Activated T-cell treated with anti-CD3 and anti-CD28 coated beads for 24 hours (primary cell): ENCODE results near the gene RIMBP3B.
"Not testable (repeated sequence)": the region's sequence is repeated elsewhere in the genome, so short reads cannot be mapped to it uniquely, and the experiment has no call there.

ENCODE experiments used
- DNase-seq: peaks from one replicate; pipeline ENCODE4 v3.0.0-alpha.2; 2020; ENCODE audit warnings: low read depth

Gene RIMBP3B, protein sequence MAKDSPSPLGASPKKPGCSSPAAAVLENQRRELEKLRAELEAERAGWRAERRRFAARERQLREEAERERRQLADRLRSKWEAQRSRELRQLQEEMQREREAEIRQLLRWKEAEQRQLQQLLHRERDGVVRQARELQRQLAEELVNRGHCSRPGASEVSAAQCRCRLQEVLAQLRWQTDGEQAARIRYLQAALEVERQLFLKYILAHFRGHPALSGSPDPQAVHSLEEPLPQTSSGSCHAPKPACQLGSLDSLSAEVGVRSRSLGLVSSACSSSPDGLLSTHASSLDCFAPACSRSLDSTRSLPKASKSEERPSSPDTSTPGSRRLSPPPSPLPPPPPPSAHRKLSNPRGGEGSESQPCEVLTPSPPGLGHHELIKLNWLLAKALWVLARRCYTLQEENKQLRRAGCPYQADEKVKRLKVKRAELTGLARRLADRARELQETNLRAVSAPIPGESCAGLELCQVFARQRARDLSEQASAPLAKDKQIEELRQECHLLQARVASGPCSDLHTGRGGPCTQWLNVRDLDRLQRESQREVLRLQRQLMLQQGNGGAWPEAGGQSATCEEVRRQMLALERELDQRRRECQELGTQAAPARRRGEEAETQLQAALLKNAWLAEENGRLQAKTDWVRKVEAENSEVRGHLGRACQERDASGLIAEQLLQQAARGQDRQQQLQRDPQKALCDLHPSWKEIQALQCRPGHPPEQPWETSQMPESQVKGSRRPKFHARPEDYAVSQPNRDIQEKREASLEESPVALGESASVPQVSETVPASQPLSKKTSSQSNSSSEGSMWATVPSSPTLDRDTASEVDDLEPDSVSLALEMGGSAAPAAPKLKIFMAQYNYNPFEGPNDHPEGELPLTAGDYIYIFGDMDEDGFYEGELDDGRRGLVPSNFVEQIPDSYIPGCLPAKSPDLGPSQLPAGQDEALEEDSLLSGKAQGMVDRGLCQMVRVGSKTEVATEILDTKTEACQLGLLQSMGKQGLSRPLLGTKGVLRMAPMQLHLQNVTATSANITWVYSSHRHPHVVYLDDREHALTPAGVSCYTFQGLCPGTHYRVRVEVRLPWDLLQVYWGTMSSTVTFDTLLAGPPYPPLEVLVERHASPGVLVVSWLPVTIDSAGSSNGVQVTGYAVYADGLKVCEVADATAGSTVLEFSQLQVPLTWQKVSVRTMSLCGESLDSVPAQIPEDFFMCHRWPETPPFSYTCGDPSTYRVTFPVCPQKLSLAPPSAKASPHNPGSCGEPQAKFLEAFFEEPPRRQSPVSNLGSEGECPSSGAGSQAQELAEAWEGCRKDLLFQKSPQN (N-terminal part only)

DNA sequence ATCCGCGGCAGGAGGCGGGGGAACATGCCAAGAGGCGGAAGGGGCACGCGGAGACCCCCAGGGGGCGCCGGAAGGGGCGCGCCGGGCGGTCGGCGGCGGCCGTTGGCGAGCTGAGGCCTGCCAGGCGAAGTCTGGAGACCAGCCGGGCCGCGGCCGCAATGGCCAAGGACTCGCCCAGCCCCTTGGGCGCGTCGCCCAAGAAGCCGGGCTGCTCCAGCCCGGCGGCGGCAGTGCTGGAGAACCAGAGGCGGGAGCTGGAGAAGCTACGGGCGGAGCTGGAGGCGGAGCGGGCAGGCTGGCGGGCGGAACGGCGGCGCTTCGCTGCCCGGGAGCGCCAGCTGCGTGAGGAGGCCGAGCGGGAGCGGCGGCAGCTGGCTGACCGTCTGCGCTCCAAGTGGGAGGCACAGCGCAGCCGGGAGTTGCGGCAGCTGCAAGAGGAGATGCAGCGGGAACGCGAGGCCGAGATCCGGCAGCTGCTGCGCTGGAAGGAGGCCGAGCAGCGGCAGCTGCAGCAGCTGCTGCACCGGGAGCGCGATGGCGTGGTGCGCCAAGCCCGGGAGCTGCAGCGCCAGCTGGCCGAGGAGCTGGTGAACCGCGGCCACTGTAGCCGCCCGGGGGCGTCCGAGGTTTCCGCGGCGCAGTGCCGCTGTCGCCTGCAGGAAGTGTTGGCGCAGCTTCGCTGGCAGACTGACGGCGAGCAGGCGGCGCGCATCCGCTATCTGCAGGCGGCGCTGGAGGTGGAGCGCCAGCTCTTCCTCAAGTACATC lies at the start of gene RIMBP3B:
Gene RIMBP3B, plus strand, starts transcription at position 51 of the 767 bp plus-strand sequence. Its CDS starts 108 bp downstream, at position 159.
- not testable (repeated sequence) for DNase-seq

DNA sequence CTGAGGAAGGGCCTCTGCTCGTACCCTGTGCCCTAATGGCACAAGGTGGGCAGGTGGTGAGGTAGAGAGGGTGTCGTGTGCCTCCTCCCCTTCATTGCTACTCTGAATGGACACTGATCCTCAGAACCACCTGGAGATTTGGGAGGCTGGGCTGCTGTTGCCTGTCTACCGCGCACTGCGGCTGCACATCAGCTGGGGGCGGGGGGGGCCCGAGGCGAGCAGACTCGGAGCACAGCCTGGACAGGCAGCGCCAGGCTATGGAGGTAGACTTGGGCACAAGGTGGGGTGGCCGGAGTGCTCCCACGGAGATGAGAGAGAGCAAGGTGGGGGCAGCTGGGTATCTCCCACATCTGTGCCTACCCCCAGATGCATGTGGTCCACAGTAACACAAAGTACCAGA lies 26.0 kb upstream of the RIMBP3B start:
- DNase-seq = not testable (repeated sequence)

- not testable (repeated sequence) for DNase-seq
These were observed 23.0 kb upstream of the RIMBP3B start for GRCh38 chr22:21360525-21360924.

DNA sequence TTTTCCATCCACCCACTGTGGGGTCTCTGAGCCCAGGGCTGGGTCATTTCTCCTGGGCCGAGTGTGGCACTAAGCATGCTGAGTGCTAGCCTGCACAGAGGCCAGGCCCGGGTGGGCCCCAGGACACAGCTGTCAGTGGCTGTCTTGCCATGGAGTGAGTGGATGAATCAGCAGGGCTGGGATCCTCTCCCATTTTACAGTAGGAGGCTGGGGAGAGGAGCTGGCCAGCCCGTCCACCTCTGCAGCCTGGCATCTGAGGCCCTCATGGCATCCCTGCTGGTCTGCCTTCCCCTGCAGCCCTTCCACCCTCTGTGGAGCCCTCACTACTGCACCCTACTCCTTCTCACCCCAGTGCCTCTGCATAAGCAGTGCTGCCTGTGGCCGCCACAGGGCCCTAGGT lies 21.1 kb upstream of the RIMBP3B start:
- DNase-seq = not testable (repeated sequence)

DNA sequence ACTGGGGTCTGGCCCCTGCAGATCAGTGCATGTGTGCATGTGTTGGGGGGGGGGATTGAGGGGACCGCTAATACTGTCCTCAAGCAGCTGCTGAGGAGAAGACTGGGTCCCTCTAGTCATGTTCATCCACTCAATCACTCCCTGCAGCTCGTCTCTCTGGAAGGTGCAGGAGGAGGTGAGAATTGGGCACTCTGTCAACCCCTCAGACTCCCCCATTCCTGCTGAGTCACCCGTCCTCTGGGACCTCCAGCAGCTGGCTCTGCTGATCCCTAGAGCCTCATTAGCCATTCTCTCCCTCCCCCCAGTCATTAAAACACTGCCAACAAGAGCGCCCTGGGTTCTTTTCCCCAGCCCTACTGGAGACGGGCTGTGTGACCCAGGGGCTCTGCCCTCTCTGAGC lies 20.5 kb upstream of the RIMBP3B start:
- not testable (repeated sequence) for DNase-seq

GRCh38 chr22:21363803-21364202 lies 19.7 kb upstream of the RIMBP3B start:
- not testable (repeated sequence) for DNase-seq

- not testable (repeated sequence) for DNase-seq
These were observed 19.2 kb upstream of the RIMBP3B start for GRCh38 chr22:21364362-21364761.

DNA sequence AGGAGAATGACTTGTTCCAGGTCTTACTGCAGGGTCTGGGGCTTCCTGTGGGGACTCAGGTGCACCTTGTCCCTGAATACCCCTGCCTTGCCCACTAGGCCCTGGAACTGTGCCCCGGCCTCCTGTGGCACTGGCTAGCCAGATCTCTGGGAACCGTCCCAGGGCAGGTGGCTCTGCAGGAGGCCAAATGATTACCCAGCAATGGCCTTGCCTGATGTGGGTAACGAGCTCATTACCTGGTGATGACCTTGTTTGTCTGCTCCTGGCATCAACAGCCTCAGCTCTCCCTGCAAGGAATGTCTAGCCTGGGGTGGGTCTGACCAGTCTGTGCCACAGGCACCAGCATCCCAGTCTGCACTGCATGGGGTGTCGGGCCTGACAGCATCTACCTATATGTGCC lies 18.2 kb upstream of the RIMBP3B start:
- not testable (repeated sequence) for DNase-seq

GRCh38 chr22:21368603-21369310 lies 14.8 kb upstream of the RIMBP3B start:
- not testable (repeated sequence) for DNase-seq

DNA sequence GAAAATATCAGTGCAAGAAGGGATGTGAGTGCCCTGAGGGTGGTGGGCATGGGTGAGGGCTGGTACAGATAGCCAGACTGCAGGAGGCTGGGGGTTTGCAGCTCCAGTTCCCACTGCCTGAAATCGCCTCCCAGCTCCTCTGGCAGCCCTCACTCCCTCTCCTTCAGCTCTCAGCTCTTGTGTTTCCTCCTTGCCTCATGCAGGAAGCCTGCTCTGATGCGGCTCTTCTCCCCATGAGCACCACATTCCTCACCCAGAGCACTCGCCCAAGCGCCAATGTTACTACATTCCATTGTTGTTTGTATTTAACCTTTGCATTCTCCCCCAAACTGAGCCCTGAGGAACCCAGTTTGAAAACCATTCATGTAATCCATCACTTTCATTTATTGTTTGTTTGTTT lies 7.7 kb upstream of the RIMBP3B start:
- not testable (repeated sequence) for DNase-seq

- DNase-seq = not testable (repeated sequence)
These were observed 1.2 kb downstream of the RIMBP3B start for GRCh38 chr22:21384468-21385357.

GRCh38 chr22:21389480-21389879 lies 5.9 kb downstream of the RIMBP3B start:
- DNase-seq = not testable (repeated sequence)

DNA sequence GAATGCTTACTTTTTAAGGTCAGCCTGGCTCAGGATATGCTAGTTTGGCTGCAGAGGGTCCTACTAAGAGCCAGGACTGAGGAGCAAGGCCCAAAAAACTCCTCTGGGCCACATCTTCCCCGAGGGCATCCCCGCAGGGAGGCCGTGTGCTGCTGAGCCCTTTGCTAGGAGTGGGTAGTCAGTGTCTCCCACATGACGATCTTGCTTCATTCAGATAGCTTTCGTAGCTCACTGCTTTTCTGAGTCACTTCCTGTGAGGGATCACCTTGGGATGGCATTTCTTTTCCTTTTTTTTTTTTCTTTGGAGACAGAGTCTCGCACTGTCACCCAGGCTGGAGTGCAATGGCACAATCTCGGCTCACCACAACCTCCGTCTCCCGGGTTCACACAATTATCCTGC lies 6.5 kb downstream of the RIMBP3B start:
- DNase-seq = not testable (repeated sequence)

DNA sequence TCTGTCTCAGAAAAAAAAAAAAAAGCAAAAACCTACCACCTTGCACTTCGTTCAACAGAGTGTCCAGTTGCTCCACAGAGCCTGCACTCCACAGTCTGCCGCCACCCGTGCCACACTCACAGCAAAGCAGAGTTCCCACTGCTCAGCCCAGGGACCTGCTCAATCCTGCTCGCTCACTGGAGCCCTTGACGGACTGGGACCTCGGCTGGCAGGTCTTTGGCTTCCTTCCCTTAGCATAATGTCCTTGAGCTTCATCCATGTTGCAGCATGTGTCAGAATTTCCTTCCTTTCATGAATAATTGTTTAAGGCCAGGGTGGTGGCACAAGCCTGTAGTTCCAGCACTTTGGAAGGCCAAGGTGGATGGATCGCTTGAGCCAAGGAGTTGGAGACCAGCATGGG lies 11.1 kb downstream of the RIMBP3B start:
- DNase-seq = not testable (repeated sequence)

GRCh38 chr22:21401197-21401969 lies 17.8 kb downstream of the RIMBP3B start:
- not testable (repeated sequence) for DNase-seq

- not testable (repeated sequence) for DNase-seq
These were observed 19.3 kb downstream of the RIMBP3B start for GRCh38 chr22:21402763-21403314.

GRCh38 chr22:21407139-21407538 lies 23.6 kb downstream of the RIMBP3B start:
- DNase-seq = not testable (repeated sequence)

DNA sequence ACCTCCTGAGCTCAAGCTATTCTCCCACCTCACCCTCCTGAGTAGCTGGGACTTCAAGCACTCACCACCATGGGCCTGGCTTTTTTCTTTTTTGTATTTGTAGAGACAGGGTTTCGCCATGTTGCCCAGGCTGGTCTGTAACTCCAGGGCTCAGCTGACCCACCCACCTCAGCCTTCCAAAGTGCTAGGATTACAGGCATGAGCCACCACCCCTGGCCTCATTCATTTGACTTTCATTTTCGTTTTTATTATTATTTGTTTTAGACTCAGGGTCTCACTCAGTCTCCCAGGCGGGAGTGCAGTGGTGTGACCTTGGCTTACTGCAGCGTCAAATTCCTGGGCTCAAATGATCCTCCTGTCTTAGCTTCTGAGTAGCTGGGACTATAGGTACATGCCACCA lies 24.2 kb downstream of the RIMBP3B start:
- DNase-seq = not testable (repeated sequence)
